Measurements from ENCODE around the gene AP4E1.

DNA sequence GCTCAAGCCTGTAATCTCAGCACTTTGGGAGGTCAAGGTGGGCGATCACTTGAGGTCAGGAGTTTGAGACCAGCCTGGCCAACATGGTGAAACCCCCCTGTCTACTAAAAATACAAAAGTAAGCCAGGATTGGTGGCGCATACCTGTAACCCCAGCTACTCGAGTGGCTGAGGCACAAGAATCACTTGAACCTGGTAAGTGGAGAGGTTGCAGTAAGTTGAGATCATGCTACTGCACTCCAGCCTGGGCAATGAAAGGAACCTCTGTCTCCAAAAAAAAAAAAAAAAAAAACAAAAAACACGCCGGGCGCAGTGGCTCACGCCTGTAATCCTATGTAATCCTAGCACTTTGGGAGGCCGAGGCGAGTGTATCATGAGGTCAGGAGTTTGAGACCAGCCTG is 18.9 kb upstream of the AP4E1 start:
- TF ChIP-seq, protein P1, sequence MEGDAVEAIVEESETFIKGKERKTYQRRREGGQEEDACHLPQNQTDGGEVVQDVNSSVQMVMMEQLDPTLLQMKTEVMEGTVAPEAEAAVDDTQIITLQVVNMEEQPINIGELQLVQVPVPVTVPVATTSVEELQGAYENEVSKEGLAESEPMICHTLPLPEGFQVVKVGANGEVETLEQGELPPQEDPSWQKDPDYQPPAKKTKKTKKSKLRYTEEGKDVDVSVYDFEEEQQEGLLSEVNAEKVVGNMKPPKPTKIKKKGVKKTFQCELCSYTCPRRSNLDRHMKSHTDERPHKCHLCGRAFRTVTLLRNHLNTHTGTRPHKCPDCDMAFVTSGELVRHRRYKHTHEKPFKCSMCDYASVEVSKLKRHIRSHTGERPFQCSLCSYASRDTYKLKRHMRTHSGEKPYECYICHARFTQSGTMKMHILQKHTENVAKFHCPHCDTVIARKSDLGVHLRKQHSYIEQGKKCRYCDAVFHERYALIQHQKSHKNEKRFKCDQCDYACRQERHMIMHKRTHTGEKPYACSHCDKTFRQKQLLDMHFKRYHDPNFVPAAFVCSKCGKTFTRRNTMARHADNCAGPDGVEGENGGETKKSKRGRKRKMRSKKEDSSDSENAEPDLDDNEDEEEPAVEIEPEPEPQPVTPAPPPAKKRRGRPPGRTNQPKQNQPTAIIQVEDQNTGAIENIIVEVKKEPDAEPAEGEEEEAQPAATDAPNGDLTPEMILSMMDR (IDR thresholded peaks at IDR 0.05) = no peak
- TF ChIP-seq POLR2AphosphoS5 (IDR thresholded peaks at IDR 0.05) = no peak
